ENCODE data around the gene MFSD2A. TPM values are rescaled to one million over a fixed set of nuclear protein-coding genes. Genes with fewer than 3 reads are reported as not detected.
A peak's percentile ranks its signal among the peaks of the same experiment; 100 is the strongest.
"Not testable (repeated sequence)": the region's sequence is repeated elsewhere in the genome, so short reads cannot be mapped to it uniquely, and the experiment has no call there.

Gene MFSD2A
- 0.62 TPM for total RNA-seq
- 1 to 10 TPM in 7 of 8 donors, under 1 TPM in 1; 0.87 to 6.8 (median 1.9) TPM for polyA plus RNA-seq (ENCODE audit: insufficient read depth in 1 of 8, insufficient read length in 8 of 8, low replicate concordance in 1 of 8)
- long read RNA-seq, donor 1, partial matches to known transcripts = 0 of 1 reads
- long read RNA-seq, donor 1, other reads (novel, unspliced or antisense) = 0 of 1 reads
- long read RNA-seq, donor 2 = 0 reads
- long read RNA-seq, donor 3 = 0 reads
- long read RNA-seq, donor 4 = 0 reads
- long read RNA-seq, donor 5, partial matches to known transcripts = 0 of 1 reads
- long read RNA-seq, donor 5, other reads (novel, unspliced or antisense) = 0 of 1 reads
- long read RNA-seq, donor 6, partial matches to known transcripts = 0 of 1 reads
- long read RNA-seq, donor 6, other reads (novel, unspliced or antisense) = 0 of 1 reads
- long read RNA-seq, donor 7 = 0 reads
- long read RNA-seq, donor 8 = 0 reads
- long read RNA-seq, donor 9, partial matches to known transcripts = 0 of 2 reads
- long read RNA-seq, donor 9, other reads (novel, unspliced or antisense) = 0 of 2 reads
- long read RNA-seq, donor 10, partial matches to known transcripts = 0 of 1 reads
- long read RNA-seq, donor 10, other reads (novel, unspliced or antisense) = 0 of 1 reads
- long read RNA-seq, donor 11 = 0 reads

GRCh38 chr1:39954870-39955546, at the start of gene MFSD2A:
Gene MFSD2A (plus strand): TSS chr1:39955145. CDS start chr1:39955293, 148 bp downstream.
- Histone ChIP-seq H3K4me1 (ENCODE audit: control insufficient read depth, insufficient read depth, low read length) (peaks cover 57% of the 10 kb centered on the region), H3K36me3 (ENCODE audit: control insufficient read depth, insufficient read depth, low read length) (no peaks in the 10 kb centered on the region), H3K9me3 (replicated peaks; ENCODE audit: control insufficient read depth, low read depth, low read length) (peaks cover 5% of the 10 kb centered on the region), H3K27ac (ENCODE audit: low read length) (peak within 1 kb of the TSS; percentile 7), H3K27me3 (ENCODE audit: control insufficient read depth, insufficient read depth, low read length) (peaks cover 21% of the 10 kb centered on the region), H3K4me3 (ENCODE audit: low read length) (peak within 1 kb of the TSS; percentile 52)
- under 1% methylated on average over 49 of the region's 62 CpGs for WGBS (ENCODE audit: insufficient coverage)
- DNase-seq = peak; percentile 91

- Histone ChIP-seq H3K9me3 (replicated peaks; ENCODE audit: control insufficient read depth, low read depth, low read length) (peaks cover 6% of the 10 kb centered on the region), H3K27ac (ENCODE audit: low read length) (no peak overlapping the region)
These were observed 49.8 kb upstream of the MFSD2A start for GRCh38 chr1:39905172-39905571.

GRCh38 chr1:39907528-39908453, 47.2 kb upstream of the MFSD2A start:
- H3K4me1 ChIP-seq (ENCODE audit: control insufficient read depth, insufficient read depth, low read length) = no peaks in the 10 kb centered on the region
- no peak overlapping the region for H3K4me3 ChIP-seq (ENCODE audit: low read length)
- no peak overlapping the region for H3K27ac ChIP-seq (ENCODE audit: low read length)
- H3K36me3 ChIP-seq (ENCODE audit: control insufficient read depth, insufficient read depth, low read length) = no peaks in the 10 kb centered on the region
- peaks cover 6% of the 10 kb centered on the region for H3K9me3 ChIP-seq (replicated peaks; ENCODE audit: control insufficient read depth, low read depth, low read length)
- H3K27me3 ChIP-seq (ENCODE audit: control insufficient read depth, insufficient read depth, low read length) = peaks cover 11% of the 10 kb centered on the region
- peak; percentile 40 for DNase-seq
- WGBS (ENCODE audit: insufficient coverage) = no CpG with 5 or more reads among the region's 3 CpGs

More at GRCh38 chr1:39905172-39905571, 49.8 kb upstream of the MFSD2A start:
- Histone ChIP-seq H3K4me3 (ENCODE audit: low read length) (no peak overlapping the region), H3K27me3 (ENCODE audit: control insufficient read depth, insufficient read depth, low read length) (peaks cover 34% of the 10 kb centered on the region), H3K4me1 (ENCODE audit: control insufficient read depth, insufficient read depth, low read length) (peaks cover 17% of the 10 kb centered on the region), H3K36me3 (ENCODE audit: control insufficient read depth, insufficient read depth, low read length) (no peaks in the 10 kb centered on the region)
- WGBS (ENCODE audit: insufficient coverage) = no CpG with 5 or more reads among the region's 4 CpGs
- DNase-seq = no peak

GRCh38 chr1:39908534-39908933, 46.4 kb upstream of the MFSD2A start:
- H3K4me1 ChIP-seq (ENCODE audit: control insufficient read depth, insufficient read depth, low read length) = no peaks in the 10 kb centered on the region
- peaks cover 4% of the 10 kb centered on the region for H3K27me3 ChIP-seq (ENCODE audit: control insufficient read depth, insufficient read depth, low read length)
- no peak overlapping the region for H3K27ac ChIP-seq (ENCODE audit: low read length)
- H3K4me3 ChIP-seq (ENCODE audit: low read length) = no peak overlapping the region
- no peak for DNase-seq
- WGBS (ENCODE audit: insufficient coverage) = 60% methylated on average over 1 of the region's 2 CpGs
- no peaks in the 10 kb centered on the region for H3K36me3 ChIP-seq (ENCODE audit: control insufficient read depth, insufficient read depth, low read length)
- H3K9me3 ChIP-seq (replicated peaks; ENCODE audit: control insufficient read depth, low read depth, low read length) = peaks cover 6% of the 10 kb centered on the region

GRCh38 chr1:39910263-39910662, 44.7 kb upstream of the MFSD2A start:
- DNase-seq = no peak
- H3K36me3 ChIP-seq (ENCODE audit: control insufficient read depth, insufficient read depth, low read length) = no peaks in the 10 kb centered on the region

GRCh38 chr1:39913136-39913535, 41.8 kb upstream of the MFSD2A start:
- not testable (repeated sequence) for H3K9me3 ChIP-seq (replicated peaks; ENCODE audit: control insufficient read depth, low read depth, low read length); H3K27ac ChIP-seq (ENCODE audit: low read length); H3K4me1 ChIP-seq (ENCODE audit: control insufficient read depth, insufficient read depth, low read length); DNase-seq; H3K4me3 ChIP-seq (ENCODE audit: low read length); H3K36me3 ChIP-seq (ENCODE audit: control insufficient read depth, insufficient read depth, low read length); H3K27me3 ChIP-seq (ENCODE audit: control insufficient read depth, insufficient read depth, low read length)
- WGBS (ENCODE audit: insufficient coverage) = 85% methylated on average over 4 of the region's 30 CpGs

More at GRCh38 chr1:39910263-39910662, 44.7 kb upstream of the MFSD2A start:
- Histone ChIP-seq H3K4me1 (ENCODE audit: control insufficient read depth, insufficient read depth, low read length) (no peaks in the 10 kb centered on the region), H3K9me3 (replicated peaks; ENCODE audit: control insufficient read depth, low read depth, low read length) (peaks cover 6% of the 10 kb centered on the region), H3K27ac (ENCODE audit: low read length) (no peak overlapping the region), H3K4me3 (ENCODE audit: low read length) (no peak overlapping the region), H3K27me3 (ENCODE audit: control insufficient read depth, insufficient read depth, low read length) (no peaks in the 10 kb centered on the region)
- 94% methylated on average over 3 of the region's 3 CpGs for WGBS (ENCODE audit: insufficient coverage)

- H3K27ac ChIP-seq (ENCODE audit: low read length) = no peak overlapping the region
- WGBS (ENCODE audit: insufficient coverage) = no CpG with 5 or more reads among the region's 6 CpGs
- H3K36me3 ChIP-seq (ENCODE audit: control insufficient read depth, insufficient read depth, low read length) = no peaks in the 10 kb centered on the region
These were observed 39.3 kb upstream of the MFSD2A start for GRCh38 chr1:39915499-39916129.

GRCh38 chr1:39917825-39918224, 37.1 kb upstream of the MFSD2A start:
- DNase-seq = no peak
- Histone ChIP-seq H3K27ac (ENCODE audit: low read length) (no peak overlapping the region), H3K36me3 (ENCODE audit: control insufficient read depth, insufficient read depth, low read length) (no peaks in the 10 kb centered on the region), H3K27me3 (ENCODE audit: control insufficient read depth, insufficient read depth, low read length) (peaks cover 8% of the 10 kb centered on the region), H3K4me1 (ENCODE audit: control insufficient read depth, insufficient read depth, low read length) (peaks cover 6% of the 10 kb centered on the region), H3K9me3 (replicated peaks; ENCODE audit: control insufficient read depth, low read depth, low read length) (no peaks in the 10 kb centered on the region), H3K4me3 (ENCODE audit: low read length) (no peak overlapping the region)
- no CpG with 5 or more reads among the region's 2 CpGs for WGBS (ENCODE audit: insufficient coverage)

More at GRCh38 chr1:39915499-39916129, 39.3 kb upstream of the MFSD2A start:
- DNase-seq = no peak
- H3K9me3 ChIP-seq (replicated peaks; ENCODE audit: control insufficient read depth, low read depth, low read length) = no peaks in the 10 kb centered on the region
- H3K4me1 ChIP-seq (ENCODE audit: control insufficient read depth, insufficient read depth, low read length) = no peaks in the 10 kb centered on the region
- H3K4me3 ChIP-seq (ENCODE audit: low read length) = no peak overlapping the region
- H3K27me3 ChIP-seq (ENCODE audit: control insufficient read depth, insufficient read depth, low read length) = no peaks in the 10 kb centered on the region

- WGBS (ENCODE audit: insufficient coverage) = 7% methylated on average over 2 of the region's 3 CpGs
- no peaks in the 10 kb centered on the region for H3K9me3 ChIP-seq (replicated peaks; ENCODE audit: control insufficient read depth, low read depth, low read length)
- H3K4me3 ChIP-seq (ENCODE audit: low read length) = no peak overlapping the region
- no peak overlapping the region for H3K27ac ChIP-seq (ENCODE audit: low read length)
- H3K27me3 ChIP-seq (ENCODE audit: control insufficient read depth, insufficient read depth, low read length) = peaks cover 8% of the 10 kb centered on the region
- peaks cover 6% of the 10 kb centered on the region for H3K4me1 ChIP-seq (ENCODE audit: control insufficient read depth, insufficient read depth, low read length)
- H3K36me3 ChIP-seq (ENCODE audit: control insufficient read depth, insufficient read depth, low read length) = no peaks in the 10 kb centered on the region
- DNase-seq = peak; percentile 27
These were observed 35.4 kb upstream of the MFSD2A start for GRCh38 chr1:39919545-39919944.

All from muscle of leg (tissue), 16 donors.